HL-60 (cell line): ENCODE data around the gene WDFY4.

Experiments used
- CTCF ChIP-seq: IDR thresholded peaks from one replicate; pipeline ENCODE4 v1.5.1; 2011; ENCODE audit warnings: low read length, control low read depth, inconsistent platforms; ENCODE audit not compliant: insufficient read depth
- POLR2AphosphoS5 ChIP-seq: IDR thresholded peaks from 2 replicates; pipeline ENCODE4 v1.6.1; 2012; ENCODE audit warnings: low read depth
- REST ChIP-seq: IDR thresholded peaks from 2 replicates; pipeline ENCODE4 v1.6.1; 2012; ENCODE audit warnings: low read depth; ENCODE audit not compliant: insufficient replicate concordance

- no peak for TF ChIP-seq CTCF
- TF ChIP-seq POLR2AphosphoS5 = no peak
- TF ChIP-seq REST = no peak
Measured at GRCh38 chr10:48833674-48834073, 149.0 kb downstream of the WDFY4 start.
